Neural cell (in vitro differentiated cells): Measurements from ENCODE around the gene AQP2. TPM values are rescaled to one million over a fixed set of nuclear protein-coding genes. Genes with fewer than 3 reads are reported as not detected.
A peak's percentile ranks its signal among the peaks of the same experiment; 100 is the strongest.

ENCODE experiments used
- H2AFZ ChIP-seq: fragments of 200-600, 300-800 bp; sonication (generic), shearing (Covaris generic); 2 replicates; pipeline ENCODE4 v1.6.0; 2014; ENCODE audit warnings: low read depth, mild to moderate bottlenecking, antibody characterized with exemption, low read length, moderate library complexity
- H3F3A ChIP-seq: fragments of 200-600 bp; shearing (Covaris generic); 2 replicates; pipeline ENCODE4 v1.6.1; 2016; ENCODE audit warnings: mild to moderate bottlenecking, moderate library complexity, mixed read lengths, antibody characterized with exemption, low read length; ENCODE audit not compliant: insufficient read depth, poor library complexity, severe bottlenecking
- H3K27ac ChIP-seq: fragments of 200-600, 300-800 bp; sonication (generic), shearing (Covaris generic); 2 replicates; pipeline ENCODE4 v1.5.1; 2014; ENCODE audit warnings: mild to moderate bottlenecking, low read length, moderate library complexity
- H3K27me3 ChIP-seq: fragments of 300-800, 200-600 bp; sonication (generic), shearing (Covaris generic); 2 replicates; pipeline ENCODE4 v1.6.0; 2014; ENCODE audit warnings: mild to moderate bottlenecking, low read depth, low read length, moderate library complexity; ENCODE audit not compliant: insufficient read depth
- H3K36me3 ChIP-seq: fragments of 300-800, 200-600 bp; sonication (generic), shearing (Covaris generic); 2 replicates; pipeline ENCODE4 v1.5.1; 2014; ENCODE audit warnings: mild to moderate bottlenecking, antibody characterized with exemption, low read length, moderate library complexity; ENCODE audit not compliant: insufficient read depth
- H3K4me2 ChIP-seq: fragments of 300-800, 200-600 bp; sonication (generic), shearing (Covaris generic); 2 replicates; pipeline ENCODE4 v1.6.0; 2014; ENCODE audit warnings: mild to moderate bottlenecking, low read length
- H3K4me3 ChIP-seq: fragments of 300-800, 200-600 bp; sonication (generic), shearing (Covaris generic); 2 replicates; pipeline ENCODE4 v1.5.1; 2014; ENCODE audit warnings: mild to moderate bottlenecking, low read length, moderate library complexity
- H3K79me2 ChIP-seq: fragments of 200-600 bp; shearing (Covaris generic); replicated peaks from 2 replicates; pipeline ENCODE4 v1.6.0; 2014; ENCODE audit warnings: mild to moderate bottlenecking, low read length, moderate library complexity; ENCODE audit not compliant: insufficient read depth
- H3K9ac ChIP-seq: fragments of 300-800, 200-600 bp; sonication (generic), shearing (Covaris generic); 2 replicates; pipeline ENCODE4 v1.6.1; 2016; ENCODE audit warnings: mild to moderate bottlenecking, low read length, mixed read lengths
- H3K9me2 ChIP-seq: fragments of 200-600 bp; shearing (Covaris generic); 2 replicates; pipeline ENCODE4 v1.6.1; 2016; ENCODE audit warnings: mild to moderate bottlenecking, low read length, mixed read lengths; ENCODE audit not compliant: insufficient read depth
- H3K9me3 ChIP-seq: fragments of 200-600, 300-800 bp; sonication (generic), shearing (Covaris generic); 2 replicates; pipeline ENCODE4 v1.6.1; 2016; ENCODE audit warnings: mild to moderate bottlenecking, mixed run types, low read length, moderate library complexity, mixed read lengths
- H4K20me1 ChIP-seq: fragments of 200-600 bp; shearing (Covaris generic); 2 replicates; pipeline ENCODE4 v1.6.1; 2016; ENCODE audit warnings: mild to moderate bottlenecking, mixed run types; ENCODE audit not compliant: insufficient read depth
- EP300 ChIP-seq: fragments of 450-650 bp; conservative IDR thresholded peaks from 2 replicates; pipeline ENCODE4 v1.6.1; 2014; ENCODE audit warnings: antibody characterized with exemption, mild to moderate bottlenecking, moderate library complexity; ENCODE audit not compliant: poor library complexity, severe bottlenecking
- EZH2 ChIP-seq: fragments of 200-600, 300-800 bp; shearing (Covaris generic), sonication (generic); IDR thresholded peaks from 2 replicates; pipeline ENCODE4 v1.6.1; 2014; ENCODE audit warnings: antibody characterized with exemption, low read length, borderline replicate concordance, mild to moderate bottlenecking; ENCODE audit not compliant: insufficient read depth, poor library complexity, severe bottlenecking
- MXI1 ChIP-seq: fragments of 450-650 bp; conservative IDR thresholded peaks from 2 replicates; pipeline ENCODE4 v1.6.1; 2014; ENCODE audit warnings: antibody characterized with exemption, mild to moderate bottlenecking; ENCODE audit not compliant: poor library complexity, severe bottlenecking
- POLR2AphosphoS5 ChIP-seq: IDR thresholded peaks from 2 replicates; pipeline ENCODE4 v1.6.1; 2012
- RAD21 ChIP-seq: fragments of 450-650 bp; conservative IDR thresholded peaks from 2 replicates; pipeline ENCODE4 v1.6.1; 2014; ENCODE audit warnings: antibody characterized with exemption, mild to moderate bottlenecking, moderate library complexity
- SMC3 ChIP-seq: fragments of 450-650 bp; conservative IDR thresholded peaks from 2 replicates; pipeline ENCODE4 v1.6.1; 2014; ENCODE audit warnings: antibody characterized with exemption, mild to moderate bottlenecking, moderate library complexity; ENCODE audit not compliant: poor library complexity
- TAF1 ChIP-seq: IDR thresholded peaks from 2 replicates; pipeline ENCODE4 v1.6.1; 2012; ENCODE audit warnings: low read depth
- polyA plus RNA-seq: library from polyadenylated mRNA; depleted of rRNA; stranded (reverse); fragments of >200 nt; gene quantifications from 2 replicates; pipeline ENCODE4 v1.2.3, GENCODE V29; 2014
- TF ChIP-seq, protein P1 (sequence below): fragments of 450-650 bp; IDR thresholded peaks from 2 replicates; pipeline ENCODE4 v1.5.1; 2014; ENCODE audit warnings: antibody characterized with exemption, mild to moderate bottlenecking, moderate library complexity; ENCODE audit not compliant: poor library complexity, severe bottlenecking
- TF ChIP-seq, protein P2 (sequence below): IDR thresholded peaks from 2 replicates; pipeline ENCODE4 v1.6.1; 2012; ENCODE audit warnings: borderline replicate concordance

Gene AQP2
- polyA plus RNA-seq, 1 donor from 2014 or later, result not detected

DNA sequence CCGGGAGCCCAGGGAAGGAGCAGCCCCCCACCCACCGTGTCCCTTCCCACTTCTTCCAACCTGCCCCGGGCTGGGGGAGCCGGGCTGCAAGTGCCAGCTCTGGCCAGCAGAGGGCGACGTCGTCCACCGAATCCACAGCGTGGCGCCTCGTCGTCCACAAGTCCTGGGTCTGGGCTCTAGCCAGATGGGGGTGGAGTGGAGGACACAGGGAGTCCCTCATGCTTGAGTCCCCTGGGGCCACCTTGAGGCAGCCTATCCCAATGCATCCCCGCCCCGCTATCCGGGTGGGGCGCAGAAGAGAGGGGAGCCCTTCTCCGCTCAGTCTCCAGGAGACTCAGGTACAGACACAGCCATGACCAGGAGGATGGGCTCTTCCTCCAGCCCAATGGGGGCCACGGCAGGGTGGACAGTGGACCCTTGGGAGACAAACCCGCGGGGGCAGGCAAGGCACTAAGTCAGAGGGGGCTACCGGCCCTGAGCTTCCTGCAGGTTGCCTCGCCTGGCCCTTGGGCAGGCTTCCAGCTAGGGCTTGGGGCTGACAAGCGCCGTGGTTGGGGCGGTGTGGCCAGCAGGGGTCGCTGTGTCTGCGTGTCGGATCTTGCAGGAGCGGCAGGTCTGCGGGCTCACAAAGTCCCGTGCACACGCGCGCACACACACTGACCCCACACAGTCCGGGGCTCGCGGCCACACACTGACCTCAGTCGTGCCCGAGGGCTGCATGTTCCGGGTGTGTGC lies 16.7 kb downstream of the AQP2 start:
- no peaks in the 10 kb centered on the region for H4K20me1 ChIP-seq
- TF ChIP-seq POLR2AphosphoS5 (no peak), TAF1 (no peak), SMC3 (peak; percentile 93), EZH2 (no peak), EP300 (peak; percentile 18), RAD21 (peak; percentile 93), MXI1 (peak; percentile 43)
- TF ChIP-seq, protein P1, sequence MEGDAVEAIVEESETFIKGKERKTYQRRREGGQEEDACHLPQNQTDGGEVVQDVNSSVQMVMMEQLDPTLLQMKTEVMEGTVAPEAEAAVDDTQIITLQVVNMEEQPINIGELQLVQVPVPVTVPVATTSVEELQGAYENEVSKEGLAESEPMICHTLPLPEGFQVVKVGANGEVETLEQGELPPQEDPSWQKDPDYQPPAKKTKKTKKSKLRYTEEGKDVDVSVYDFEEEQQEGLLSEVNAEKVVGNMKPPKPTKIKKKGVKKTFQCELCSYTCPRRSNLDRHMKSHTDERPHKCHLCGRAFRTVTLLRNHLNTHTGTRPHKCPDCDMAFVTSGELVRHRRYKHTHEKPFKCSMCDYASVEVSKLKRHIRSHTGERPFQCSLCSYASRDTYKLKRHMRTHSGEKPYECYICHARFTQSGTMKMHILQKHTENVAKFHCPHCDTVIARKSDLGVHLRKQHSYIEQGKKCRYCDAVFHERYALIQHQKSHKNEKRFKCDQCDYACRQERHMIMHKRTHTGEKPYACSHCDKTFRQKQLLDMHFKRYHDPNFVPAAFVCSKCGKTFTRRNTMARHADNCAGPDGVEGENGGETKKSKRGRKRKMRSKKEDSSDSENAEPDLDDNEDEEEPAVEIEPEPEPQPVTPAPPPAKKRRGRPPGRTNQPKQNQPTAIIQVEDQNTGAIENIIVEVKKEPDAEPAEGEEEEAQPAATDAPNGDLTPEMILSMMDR, result peak; percentile 90
- TF ChIP-seq, protein P2, sequence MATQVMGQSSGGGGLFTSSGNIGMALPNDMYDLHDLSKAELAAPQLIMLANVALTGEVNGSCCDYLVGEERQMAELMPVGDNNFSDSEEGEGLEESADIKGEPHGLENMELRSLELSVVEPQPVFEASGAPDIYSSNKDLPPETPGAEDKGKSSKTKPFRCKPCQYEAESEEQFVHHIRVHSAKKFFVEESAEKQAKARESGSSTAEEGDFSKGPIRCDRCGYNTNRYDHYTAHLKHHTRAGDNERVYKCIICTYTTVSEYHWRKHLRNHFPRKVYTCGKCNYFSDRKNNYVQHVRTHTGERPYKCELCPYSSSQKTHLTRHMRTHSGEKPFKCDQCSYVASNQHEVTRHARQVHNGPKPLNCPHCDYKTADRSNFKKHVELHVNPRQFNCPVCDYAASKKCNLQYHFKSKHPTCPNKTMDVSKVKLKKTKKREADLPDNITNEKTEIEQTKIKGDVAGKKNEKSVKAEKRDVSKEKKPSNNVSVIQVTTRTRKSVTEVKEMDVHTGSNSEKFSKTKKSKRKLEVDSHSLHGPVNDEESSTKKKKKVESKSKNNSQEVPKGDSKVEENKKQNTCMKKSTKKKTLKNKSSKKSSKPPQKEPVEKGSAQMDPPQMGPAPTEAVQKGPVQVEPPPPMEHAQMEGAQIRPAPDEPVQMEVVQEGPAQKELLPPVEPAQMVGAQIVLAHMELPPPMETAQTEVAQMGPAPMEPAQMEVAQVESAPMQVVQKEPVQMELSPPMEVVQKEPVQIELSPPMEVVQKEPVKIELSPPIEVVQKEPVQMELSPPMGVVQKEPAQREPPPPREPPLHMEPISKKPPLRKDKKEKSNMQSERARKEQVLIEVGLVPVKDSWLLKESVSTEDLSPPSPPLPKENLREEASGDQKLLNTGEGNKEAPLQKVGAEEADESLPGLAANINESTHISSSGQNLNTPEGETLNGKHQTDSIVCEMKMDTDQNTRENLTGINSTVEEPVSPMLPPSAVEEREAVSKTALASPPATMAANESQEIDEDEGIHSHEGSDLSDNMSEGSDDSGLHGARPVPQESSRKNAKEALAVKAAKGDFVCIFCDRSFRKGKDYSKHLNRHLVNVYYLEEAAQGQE, result no peak

DNA sequence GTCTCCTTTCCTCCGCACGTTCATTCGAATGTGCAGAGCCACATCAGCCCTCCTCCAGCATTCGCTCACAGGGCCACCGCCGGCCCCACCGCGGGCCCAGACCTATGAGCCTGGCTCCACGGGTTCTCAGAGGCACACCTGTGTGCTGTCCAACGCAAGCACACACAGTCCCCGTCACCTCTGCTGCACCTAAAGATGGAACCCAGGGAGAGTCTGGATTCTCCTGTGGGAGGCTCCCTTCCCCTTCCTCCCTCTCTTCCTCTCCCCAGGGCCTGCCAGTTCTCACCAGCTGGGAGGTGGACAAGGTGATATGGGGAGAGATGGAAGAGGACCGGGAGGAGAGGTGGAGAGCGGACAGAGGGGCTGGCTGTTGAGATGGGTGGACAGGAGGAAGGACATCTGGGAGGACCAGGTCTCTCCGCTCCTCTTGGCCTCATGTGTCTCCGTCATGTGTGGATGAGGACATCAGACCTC lies 17.3 kb downstream of the AQP2 start:
- Histone ChIP-seq H3K9me2 (no peaks in the 10 kb centered on the region), H4K20me1 (no peaks in the 10 kb centered on the region), H3K9ac (no peak overlapping the region), H3K79me2 (no peaks in the 10 kb centered on the region), H3K9me3 (no peaks in the 10 kb centered on the region), H3K36me3 (no peaks in the 10 kb centered on the region), H3K4me2 (no peak overlapping the region), H3K27ac (no peak overlapping the region), H3K27me3 (peaks cover under 1% of the 10 kb centered on the region), H3K4me3 (peak overlapping the region; percentile 53), H3F3A (no peaks in the 10 kb centered on the region), H2AFZ (no peak overlapping the region)
- TF ChIP-seq EZH2 (no peak), MXI1 (no peak), POLR2AphosphoS5 (no peak), TAF1 (no peak), EP300 (no peak), RAD21 (no peak), SMC3 (no peak)
- TF ChIP-seq, protein P1, result no peak
- TF ChIP-seq, protein P2, result no peak

More for the DNA sequence above, 16.7 kb downstream of the AQP2 start:
- no peak overlapping the region for H3K9ac ChIP-seq
- H2AFZ ChIP-seq, result no peak overlapping the region
- H3K36me3 ChIP-seq, result no peaks in the 10 kb centered on the region
- H3K79me2 ChIP-seq, result no peaks in the 10 kb centered on the region
- peak overlapping the region; percentile 53 for H3K4me3 ChIP-seq
- no peaks in the 10 kb centered on the region for H3K9me3 ChIP-seq
- H3K4me2 ChIP-seq, result no peak overlapping the region
- no peaks in the 10 kb centered on the region for H3K9me2 ChIP-seq
- H3K27ac ChIP-seq, result no peak overlapping the region
- H3F3A ChIP-seq, result no peaks in the 10 kb centered on the region
- peaks cover 7% of the 10 kb centered on the region for H3K27me3 ChIP-seq
